ENCODE measurements around the gene GPR6.

Gene GPR6

GRCh38 chr6:109964949-109965348 is 13.2 kb upstream of the GPR6 start:
- H3K4me1 ChIP-seq, result no peaks in the 10 kb centered on the region
- no peaks in the 10 kb centered on the region for H3K9me3 ChIP-seq
- no peaks in the 10 kb centered on the region for H3K36me3 ChIP-seq
- H3K4me3 ChIP-seq (ENCODE audit: low read depth, low read length), result no peak overlapping the region
- TF ChIP-seq, protein P1, sequence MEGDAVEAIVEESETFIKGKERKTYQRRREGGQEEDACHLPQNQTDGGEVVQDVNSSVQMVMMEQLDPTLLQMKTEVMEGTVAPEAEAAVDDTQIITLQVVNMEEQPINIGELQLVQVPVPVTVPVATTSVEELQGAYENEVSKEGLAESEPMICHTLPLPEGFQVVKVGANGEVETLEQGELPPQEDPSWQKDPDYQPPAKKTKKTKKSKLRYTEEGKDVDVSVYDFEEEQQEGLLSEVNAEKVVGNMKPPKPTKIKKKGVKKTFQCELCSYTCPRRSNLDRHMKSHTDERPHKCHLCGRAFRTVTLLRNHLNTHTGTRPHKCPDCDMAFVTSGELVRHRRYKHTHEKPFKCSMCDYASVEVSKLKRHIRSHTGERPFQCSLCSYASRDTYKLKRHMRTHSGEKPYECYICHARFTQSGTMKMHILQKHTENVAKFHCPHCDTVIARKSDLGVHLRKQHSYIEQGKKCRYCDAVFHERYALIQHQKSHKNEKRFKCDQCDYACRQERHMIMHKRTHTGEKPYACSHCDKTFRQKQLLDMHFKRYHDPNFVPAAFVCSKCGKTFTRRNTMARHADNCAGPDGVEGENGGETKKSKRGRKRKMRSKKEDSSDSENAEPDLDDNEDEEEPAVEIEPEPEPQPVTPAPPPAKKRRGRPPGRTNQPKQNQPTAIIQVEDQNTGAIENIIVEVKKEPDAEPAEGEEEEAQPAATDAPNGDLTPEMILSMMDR (IDR thresholded peaks at IDR 0.05; ENCODE audit: low read depth, low read length), result no peak
- no peaks in the 10 kb centered on the region for H3K27me3 ChIP-seq
- DNase-seq, result no peak

DNA sequence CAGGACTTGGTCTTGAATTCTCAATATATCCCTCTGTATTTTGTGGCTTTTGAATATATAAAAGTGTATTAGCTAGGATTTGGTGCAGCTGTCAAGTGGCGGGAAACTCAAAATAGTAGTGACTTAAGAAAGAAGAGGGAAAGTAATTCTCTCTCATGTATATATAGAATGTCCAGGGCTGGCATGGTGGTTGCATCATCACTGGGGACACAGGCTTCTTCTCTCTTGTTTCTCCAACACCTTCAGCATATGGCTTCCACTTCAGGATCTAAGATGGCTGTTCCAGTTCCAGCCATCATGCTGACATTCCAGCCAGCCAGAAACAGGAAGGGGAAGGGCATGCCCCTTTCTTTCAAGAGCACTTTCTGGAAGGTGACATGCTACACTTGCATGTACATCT is 11.8 kb upstream of the GPR6 start:
- no peaks in the 10 kb centered on the region for H3K4me1 ChIP-seq
- TF ChIP-seq, protein P1 (IDR thresholded peaks at IDR 0.05; ENCODE audit: low read depth, low read length), result no peak

DNA sequence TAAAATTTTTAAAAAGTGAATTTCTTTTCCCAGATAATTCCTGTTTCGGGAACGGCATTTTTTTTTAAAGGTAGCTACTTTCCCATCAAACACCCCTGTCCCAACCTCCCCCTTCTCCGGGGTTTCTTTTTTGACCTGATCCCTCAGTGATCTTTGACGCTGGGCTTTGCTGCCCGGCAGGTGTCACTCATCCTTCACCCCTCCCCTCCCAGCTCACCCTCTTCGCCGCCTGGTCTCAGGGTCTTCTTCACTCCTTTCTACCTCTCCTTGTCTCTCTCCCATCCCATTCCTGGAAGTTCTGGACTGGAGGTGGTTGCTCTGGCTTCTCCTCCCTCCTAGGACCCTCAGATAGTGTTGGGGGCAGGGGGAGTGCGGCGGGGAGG is 329 bp upstream of the GPR6 start:
- TF ChIP-seq, protein P1 (IDR thresholded peaks at IDR 0.05; ENCODE audit: low read depth, low read length), result no peak
- Histone ChIP-seq H3K27me3 (peaks cover 47% of the 10 kb centered on the region), H3K4me1 (no peaks in the 10 kb centered on the region), H3K9me3 (no peaks in the 10 kb centered on the region; the same call in 1 of the 2 replicates), H3K4me3 (ENCODE audit: low read depth, low read length) (peak overlapping the region; percentile 54), H3K36me3 (no peaks in the 10 kb centered on the region)
- no peak for DNase-seq

More for the DNA sequence above, 11.8 kb upstream of the GPR6 start:
- no peaks in the 10 kb centered on the region for H3K9me3 ChIP-seq
- no peak for DNase-seq
- no peak overlapping the region for H3K4me3 ChIP-seq (ENCODE audit: low read depth, low read length)
- H3K27me3 ChIP-seq, result no peaks in the 10 kb centered on the region
- H3K36me3 ChIP-seq, result no peaks in the 10 kb centered on the region

DNA sequence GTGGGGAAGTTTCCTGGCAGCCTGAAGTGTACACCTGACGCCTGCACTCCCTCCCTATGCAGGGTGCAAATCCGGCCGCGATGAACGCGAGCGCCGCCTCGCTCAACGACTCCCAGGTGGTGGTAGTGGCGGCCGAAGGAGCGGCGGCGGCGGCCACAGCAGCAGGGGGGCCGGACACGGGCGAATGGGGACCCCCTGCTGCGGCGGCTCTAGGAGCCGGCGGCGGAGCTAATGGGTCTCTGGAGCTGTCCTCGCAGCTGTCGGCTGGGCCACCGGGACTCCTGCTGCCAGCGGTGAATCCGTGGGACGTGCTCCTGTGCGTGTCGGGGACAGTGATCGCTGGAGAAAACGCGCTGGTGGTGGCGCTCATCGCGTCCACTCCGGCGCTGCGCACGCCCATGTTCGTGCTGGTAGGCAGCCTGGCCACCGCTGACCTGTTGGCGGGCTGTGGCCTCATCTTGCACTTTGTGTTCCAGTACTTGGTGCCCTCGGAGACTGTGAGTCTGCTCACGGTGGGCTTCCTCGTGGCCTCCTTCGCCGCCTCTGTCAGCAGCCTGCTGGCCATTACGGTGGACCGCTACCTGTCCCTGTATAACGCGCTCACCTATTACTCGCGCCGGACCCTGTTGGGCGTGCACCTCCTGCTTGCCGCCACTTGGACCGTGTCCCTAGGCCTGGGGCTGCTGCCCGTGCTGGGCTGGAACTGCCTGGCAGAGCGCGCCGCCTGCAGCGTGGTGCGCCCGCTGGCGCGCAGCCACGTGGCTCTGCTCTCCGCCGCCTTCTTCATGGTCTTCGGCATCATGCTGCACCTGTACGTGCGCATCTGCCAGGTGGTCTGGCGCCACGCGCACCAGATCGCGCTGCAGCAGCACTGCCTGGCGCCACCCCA is 1.2 kb downstream of the GPR6 start:
- TF ChIP-seq, protein P1 (IDR thresholded peaks at IDR 0.05; ENCODE audit: low read depth, low read length), result no peak
- H3K4me1 ChIP-seq, result no peaks in the 10 kb centered on the region
- H3K36me3 ChIP-seq, result no peaks in the 10 kb centered on the region
- H3K4me3 ChIP-seq (ENCODE audit: low read depth, low read length), result peak overlapping the region; percentile 54
- DNase-seq, result peak; percentile 15
- peaks cover 47% of the 10 kb centered on the region for H3K27me3 ChIP-seq
- no peaks in the 10 kb centered on the region; the same call in 1 of the 2 replicates for H3K9me3 ChIP-seq

DNA sequence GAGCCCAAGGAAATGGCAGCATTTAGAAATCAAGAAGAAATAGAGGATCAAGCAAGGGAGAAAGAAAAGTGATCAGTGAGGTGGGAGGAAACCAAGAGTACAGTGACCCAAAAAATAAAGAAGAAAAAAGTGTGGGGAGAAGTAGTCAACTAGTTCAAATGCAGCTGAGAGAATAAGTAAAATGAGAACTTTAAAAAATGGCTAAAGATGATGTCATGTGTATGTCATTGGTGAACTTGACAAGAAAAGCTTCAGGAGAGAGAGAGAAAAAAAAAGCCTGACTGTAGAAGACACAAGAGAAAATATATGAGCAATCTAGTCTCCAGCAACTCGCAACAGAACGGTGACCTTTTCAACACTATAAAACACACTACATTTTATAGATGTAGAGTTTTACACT is 6.3 kb downstream of the GPR6 start:
- no peak for DNase-seq
- H3K36me3 ChIP-seq, result no peaks in the 10 kb centered on the region
- TF ChIP-seq, protein P1 (IDR thresholded peaks at IDR 0.05; ENCODE audit: low read depth, low read length), result no peak

DNA sequence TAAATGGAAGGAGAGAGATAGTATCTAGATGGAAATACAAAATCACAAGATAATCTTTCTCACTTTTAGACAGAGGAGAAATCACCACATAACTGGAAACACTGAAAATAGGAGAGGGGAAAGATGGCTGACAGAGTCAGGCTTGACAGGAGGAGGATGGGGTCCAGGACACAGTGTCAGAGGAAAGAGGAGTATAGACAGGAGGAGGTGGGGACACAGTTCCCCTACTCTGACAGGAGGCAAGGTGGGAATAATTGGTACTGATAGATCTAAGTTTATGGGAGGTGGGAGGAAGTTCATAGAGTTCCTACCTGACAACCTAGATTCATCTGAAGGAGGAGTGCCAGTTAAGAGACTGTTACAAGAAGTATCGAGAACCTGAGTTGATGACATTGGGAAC is 9.1 kb downstream of the GPR6 start:
- TF ChIP-seq, protein P1 (IDR thresholded peaks at IDR 0.05; ENCODE audit: low read depth, low read length), result no peak

More for the DNA sequence above, 6.3 kb downstream of the GPR6 start:
- Histone ChIP-seq H3K9me3 (no peaks in the 10 kb centered on the region), H3K4me3 (ENCODE audit: low read depth, low read length) (no peak overlapping the region), H3K4me1 (no peaks in the 10 kb centered on the region), H3K27me3 (peaks cover 15% of the 10 kb centered on the region)

More for the DNA sequence above, 9.1 kb downstream of the GPR6 start:
- DNase-seq, result no peak
- Histone ChIP-seq H3K4me3 (ENCODE audit: low read depth, low read length) (no peak overlapping the region), H3K36me3 (no peaks in the 10 kb centered on the region), H3K4me1 (no peaks in the 10 kb centered on the region), H3K9me3 (no peaks in the 10 kb centered on the region), H3K27me3 (no peaks in the 10 kb centered on the region)

Data from BE2C (cell line).